RWPE2 (cell line): ENCODE measurements around the gene RFX5.
A peak's percentile ranks its signal among the peaks of the same experiment; 100 is the strongest.

Source experiments
- ATAC-seq: fragments of 200-7000 bp; cut with Tn5 transposase; 3 replicates; pipeline ENCODE4 v1.9.1; 2021; ENCODE audit warnings: low read depth
- DNase-seq: peaks from one replicate; pipeline ENCODE4 v3.0.0-alpha.2; 2020; ENCODE audit warnings: low spot score
- H3K27ac ChIP-seq: fragments of 450-650 bp; 2 replicates; pipeline ENCODE4 v1.5.1; 2017; ENCODE audit warnings: mild to moderate bottlenecking; ENCODE audit not compliant: poor library complexity, severe bottlenecking
- H3K27me3 ChIP-seq: fragments of 250-450 bp; sonication (Bioruptor Pico); 2 replicates; pipeline ENCODE4 v1.5.1; 2021; ENCODE audit warnings: mild to moderate bottlenecking, moderate library complexity; ENCODE audit not compliant: insufficient read depth, poor library complexity, severe bottlenecking
- H3K36me3 ChIP-seq: fragments of 250-450 bp; sonication (Bioruptor Pico); 2 replicates; pipeline ENCODE4 v1.5.1; 2020; ENCODE audit warnings: low read depth, mild to moderate bottlenecking, moderate library complexity
- H3K4me1 ChIP-seq: fragments of 250-450 bp; sonication (Bioruptor Pico); 2 replicates; pipeline ENCODE4 v1.5.1; 2021; ENCODE audit warnings: mild to moderate bottlenecking, moderate library complexity; ENCODE audit not compliant: insufficient read depth, poor library complexity, severe bottlenecking
- H3K4me3 ChIP-seq: fragments of 250-450 bp; sonication (Bioruptor Pico); 2 replicates; pipeline ENCODE4 v1.5.1; 2021; ENCODE audit warnings: mild to moderate bottlenecking, moderate library complexity; ENCODE audit not compliant: severe bottlenecking
- H3K9me3 ChIP-seq: fragments of 250-450 bp; sonication (Bioruptor Pico); 2 replicates; pipeline ENCODE4 v1.5.1; 2021; ENCODE audit warnings: mild to moderate bottlenecking, moderate library complexity; ENCODE audit not compliant: severe bottlenecking
- CTCF ChIP-seq: fragments of 450-650 bp; IDR thresholded peaks from one replicate; pipeline ENCODE4 v1.5.1; 2017; ENCODE audit warnings: mild to moderate bottlenecking, moderate library complexity; ENCODE audit not compliant: poor library complexity, severe bottlenecking

RFX5 gene

GRCh38 chr1:151372058-151372934, 25.2 kb upstream of the RFX5 start, which contains the start of gene SELENBP1:
Gene SELENBP1, minus strand, starts transcription at chr1:151372705. Its CDS starts 64 bp downstream, at chr1:151372641.
- no peak for TF ChIP-seq CTCF
- Histone ChIP-seq H3K36me3 (no peaks in the 10 kb centered on the region), H3K9me3 (no peaks in the 10 kb centered on the region), H3K4me1 (no peaks in the 10 kb centered on the region), H3K27ac (no peak within 1 kb of the TSS), H3K4me3 (no peak within 1 kb of the TSS), H3K27me3 (no peaks in the 10 kb centered on the region)
- ATAC-seq = peak; percentile 43; the same call in 2 of the 3 replicates
- no peak for DNase-seq

DNA sequence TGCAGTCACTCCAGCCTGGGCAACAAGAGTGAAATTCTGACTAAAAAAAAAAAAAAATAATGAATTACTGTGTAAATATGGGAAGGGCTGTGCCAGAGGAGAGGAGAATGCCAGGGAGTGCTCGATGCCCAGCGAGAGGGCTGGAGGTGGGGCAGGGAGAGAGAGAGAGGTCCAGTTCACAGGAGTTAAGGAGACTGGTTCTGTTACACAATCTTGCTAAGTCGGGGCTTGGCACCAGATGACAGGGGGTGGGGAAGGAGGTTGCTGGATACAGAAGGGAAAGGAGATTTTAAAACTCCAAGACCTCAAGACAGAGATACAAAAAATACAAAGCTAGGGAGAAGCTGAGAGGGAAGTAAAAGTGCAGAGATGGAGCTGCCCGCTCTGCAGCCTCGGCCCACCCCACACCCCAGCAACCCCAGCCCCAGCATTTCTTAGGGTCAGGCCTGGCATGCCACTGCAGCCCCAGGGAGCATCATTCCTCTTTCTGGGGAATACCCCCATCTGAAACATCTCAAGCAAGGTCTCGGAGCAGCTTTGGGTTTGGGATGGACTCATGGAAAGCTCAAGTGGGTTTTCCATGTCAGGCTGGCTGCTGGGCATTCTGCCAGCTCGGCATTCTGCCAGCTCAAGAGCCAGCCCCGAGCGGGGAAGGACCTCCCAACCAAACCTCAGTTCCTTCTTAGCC, 24.5 kb upstream of the RFX5 start:
- Histone ChIP-seq H3K27me3 (no peaks in the 10 kb centered on the region), H3K4me3 (no peak overlapping the region), H3K27ac (no peak overlapping the region), H3K36me3 (no peaks in the 10 kb centered on the region), H3K4me1 (no peaks in the 10 kb centered on the region), H3K9me3 (no peaks in the 10 kb centered on the region)
- peak; percentile 55 for ATAC-seq
- no peak for DNase-seq
- TF ChIP-seq CTCF = no peak

- no peaks in the 10 kb centered on the region for H3K9me3 ChIP-seq
- no peak overlapping the region for H3K4me3 ChIP-seq
- H3K27ac ChIP-seq = no peak overlapping the region
- no peak for DNase-seq
- H3K4me1 ChIP-seq = no peaks in the 10 kb centered on the region
- no peaks in the 10 kb centered on the region for H3K36me3 ChIP-seq
- no peak for TF ChIP-seq CTCF
- no peak for ATAC-seq
- H3K27me3 ChIP-seq = no peaks in the 10 kb centered on the region
These were observed 23.3 kb upstream of the RFX5 start for GRCh38 chr1:151370211-151370911.

DNA sequence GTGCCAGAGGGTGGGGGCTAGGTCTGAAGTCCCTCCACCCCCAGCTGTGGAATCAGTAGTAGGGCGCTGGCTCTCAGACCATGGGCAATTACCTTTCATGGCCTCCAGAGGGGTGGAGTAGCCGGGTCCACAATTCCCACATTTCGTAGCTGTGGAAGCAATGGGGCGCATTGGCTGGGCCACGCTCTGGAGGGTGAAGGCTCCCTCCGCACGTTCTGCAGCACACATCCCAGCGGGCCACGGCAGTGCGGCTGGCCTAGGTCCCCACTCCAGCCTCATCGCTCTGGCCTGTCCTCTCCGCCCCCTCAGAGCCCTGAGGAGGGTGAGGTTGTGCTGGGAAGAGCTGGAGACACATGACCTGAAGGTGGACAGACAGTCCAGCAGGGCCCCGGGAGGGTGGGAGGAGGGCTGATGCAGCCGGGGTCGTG, 22.6 kb upstream of the RFX5 start:
- Histone ChIP-seq H3K4me3 (no peak overlapping the region), H3K4me1 (no peaks in the 10 kb centered on the region), H3K27me3 (no peaks in the 10 kb centered on the region), H3K27ac (no peak overlapping the region), H3K9me3 (no peaks in the 10 kb centered on the region), H3K36me3 (no peaks in the 10 kb centered on the region)
- no peak for DNase-seq
- no peak for TF ChIP-seq CTCF
- no peak for ATAC-seq
